Activated CD8-positive, alpha-beta T cell treated with anti-CD3 and anti-CD28 coated beads for 36 hours (primary cell): ENCODE measurements around the gene PRKCSH. TPM values are rescaled to one million over a fixed set of nuclear protein-coding genes. Genes with fewer than 3 reads are reported as not detected.

Source experiments
- ATAC-seq: fragments of 200-7000 bp; cut with Tn5 transposase; one replicate; pipeline ENCODE4 v1.10.0; 2021; ENCODE audit warnings: mild to moderate bottlenecking, moderate library complexity
- CTCF ChIA-PET: fragments of 350-600 bp; sonication (Branson Sonifier 250); formaldehyde crosslinking; loops from one replicate; lab custom pipeline; 2021; ENCODE audit warnings: antibody characterized with exemption; lab: Charles Lee
- POLR2A ChIA-PET: fragments of 350-600 bp; sonication (Branson Sonifier 250); formaldehyde crosslinking; loops from one replicate; lab custom pipeline; 2021; ENCODE audit warnings: antibody characterized with exemption; lab: Charles Lee
- DNase-seq: peaks from one replicate; pipeline ENCODE4 v3.0.0-alpha.2; 2020
- H3K27ac Mint-ChIP-seq: one replicate; pipeline ENCODE4 v1.8.0; 2021; ENCODE audit warnings: mild to moderate bottlenecking, mixed read lengths
- H3K27me3 Mint-ChIP-seq: one replicate; pipeline ENCODE4 v1.8.0; 2021; ENCODE audit warnings: mixed read lengths
- H3K36me3 Mint-ChIP-seq: one replicate; pipeline ENCODE4 v1.8.0; 2021; ENCODE audit warnings: low read depth, mixed read lengths
- H3K4me1 Mint-ChIP-seq: one replicate; pipeline ENCODE4 v1.8.0; 2021; ENCODE audit warnings: low read depth, mixed read lengths
- H3K4me3 Mint-ChIP-seq: one replicate; pipeline ENCODE4 v1.8.0; 2021; ENCODE audit warnings: mild to moderate bottlenecking, moderate library complexity, mixed read lengths
- H3K9me3 Mint-ChIP-seq: one replicate; pipeline ENCODE4 v1.8.0; 2021; ENCODE audit warnings: mixed read lengths
- CTCF ChIP-seq: fragments of 200-600 bp; IDR thresholded peaks from one replicate; pipeline ENCODE4 v1.8.0; 2022; ENCODE audit warnings: antibody characterized with exemption, mild to moderate bottlenecking
- intact Hi-C: fragments of 100-400 bp; cut with micrococcal nuclease; formaldehyde crosslinking; loops from one replicate; pipeline ENCODE4 v1.10.0; 2022
- total RNA-seq, 2 experiments: library from RNA; stranded (reverse); gene quantifications; one replicate each; pipeline ENCODE4 v1.2.3, GENCODE V29; 2021

Gene PRKCSH
- total RNA-seq, 2 experiments from 2014 or later: 207 to 211 TPM

DNA sequence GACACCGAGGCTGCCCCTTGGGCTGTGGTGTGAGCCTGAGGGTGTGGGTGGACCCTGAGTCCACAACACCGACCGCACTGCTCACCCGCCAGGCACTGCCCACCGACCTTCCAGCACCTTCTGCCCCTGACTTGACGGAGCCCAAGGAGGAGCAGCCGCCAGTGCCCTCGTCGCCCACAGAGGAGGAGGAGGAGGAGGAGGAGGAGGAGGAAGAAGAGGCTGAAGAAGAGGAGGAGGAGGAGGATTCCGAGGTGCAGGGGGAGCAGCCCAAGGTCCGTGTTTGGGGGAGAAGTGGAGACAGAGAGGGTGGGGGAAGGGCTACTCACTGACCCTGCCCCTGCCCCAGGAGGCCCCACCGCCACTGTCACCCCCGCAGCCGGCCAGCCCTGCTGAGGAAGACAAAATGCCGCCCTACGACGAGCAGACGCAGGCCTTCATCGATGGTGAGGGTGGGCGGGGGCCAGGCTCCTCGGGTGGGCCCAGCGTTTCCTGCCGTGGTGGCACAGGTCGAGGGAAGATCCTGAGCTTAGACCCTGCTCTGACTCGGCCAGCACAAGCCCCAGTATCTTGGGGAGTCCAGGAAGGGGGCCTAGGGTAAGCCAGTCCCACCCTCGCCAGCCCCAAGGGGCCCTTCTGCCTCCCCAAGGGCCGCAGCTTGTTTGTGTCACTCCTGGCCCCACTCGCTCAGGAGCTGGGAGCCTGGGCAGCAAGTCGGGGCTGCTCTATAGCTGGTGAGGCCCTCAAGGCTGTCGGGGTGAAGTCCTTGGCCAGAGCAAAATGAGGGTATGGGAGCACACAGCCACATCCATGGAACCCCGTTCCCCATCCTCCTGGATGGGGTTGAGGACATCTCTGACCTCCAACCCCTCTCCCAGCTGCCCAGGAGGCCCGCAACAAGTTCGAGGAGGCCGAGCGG lies 12.2 kb downstream of the PRKCSH start:
- Mint-ChIP-seq H3K4me3 (no peak overlapping the region), H3K27me3 (no peaks in the 10 kb centered on the region), H3K36me3 (peaks cover 15% of the 10 kb centered on the region), H3K9me3 (no peaks in the 10 kb centered on the region), H3K4me1 (no peaks in the 10 kb centered on the region), H3K27ac (no peak overlapping the region)
- POLR2A ChIA-PET: interaction anchor here (0.6 kb wide), 1 partner anchor 12 kb away, joined by 3 read pairs; the partner anchor contains the start of gene PRKCSH
- CTCF ChIA-PET: interaction anchor here (0.7 to 2.0 kb wide), 4 partner anchors 11 to 35 kb away, joined by 3 to 4 read pairs (median 4); partner anchors contain the start of genes ODAD3 and PRKCSH
- intact Hi-C loops: no loop called here
- DNase-seq (no peak), ATAC-seq (no peak)
- no peak for TF ChIP-seq CTCF

DNA sequence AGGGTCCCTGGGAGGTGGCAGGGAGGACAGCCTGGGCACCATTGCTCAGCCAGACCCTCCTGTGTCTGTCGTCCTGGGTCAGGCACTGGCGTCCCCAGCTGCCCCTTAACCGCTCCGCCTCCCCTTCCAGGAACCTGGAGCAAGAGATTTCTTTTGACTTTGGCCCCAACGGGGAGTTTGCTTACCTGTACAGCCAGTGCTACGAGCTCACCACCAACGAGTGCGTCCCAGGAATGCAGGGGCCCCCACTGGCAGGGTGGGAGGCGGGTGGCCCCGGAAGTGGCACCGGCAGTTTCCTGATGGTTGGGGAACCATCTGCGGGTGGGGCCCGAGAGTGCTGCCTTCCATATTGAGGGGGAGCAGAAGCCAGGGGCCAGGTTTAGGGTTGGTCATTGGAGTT lies 13.0 kb downstream of the PRKCSH start:
- no peaks in the 10 kb centered on the region for H3K27me3 Mint-ChIP-seq
- no peak overlapping the region for H3K4me3 Mint-ChIP-seq
- DNase-seq: no peak
- peaks cover 14% of the 10 kb centered on the region for H3K36me3 Mint-ChIP-seq
- intact Hi-C loops: no loop called here
- H3K9me3 Mint-ChIP-seq: no peaks in the 10 kb centered on the region
- H3K4me1 Mint-ChIP-seq: no peaks in the 10 kb centered on the region
- TF ChIP-seq CTCF: no peak
- ChIA-PET CTCF (interaction anchor here (0.7 to 2.0 kb wide), 4 partner anchors 11 to 34 kb away, joined by 3 to 4 read pairs (median 4); partner anchors contain the start of genes ODAD3 and PRKCSH), POLR2A (no interaction called here)
- no peak overlapping the region for H3K27ac Mint-ChIP-seq
- ATAC-seq: no peak

DNA sequence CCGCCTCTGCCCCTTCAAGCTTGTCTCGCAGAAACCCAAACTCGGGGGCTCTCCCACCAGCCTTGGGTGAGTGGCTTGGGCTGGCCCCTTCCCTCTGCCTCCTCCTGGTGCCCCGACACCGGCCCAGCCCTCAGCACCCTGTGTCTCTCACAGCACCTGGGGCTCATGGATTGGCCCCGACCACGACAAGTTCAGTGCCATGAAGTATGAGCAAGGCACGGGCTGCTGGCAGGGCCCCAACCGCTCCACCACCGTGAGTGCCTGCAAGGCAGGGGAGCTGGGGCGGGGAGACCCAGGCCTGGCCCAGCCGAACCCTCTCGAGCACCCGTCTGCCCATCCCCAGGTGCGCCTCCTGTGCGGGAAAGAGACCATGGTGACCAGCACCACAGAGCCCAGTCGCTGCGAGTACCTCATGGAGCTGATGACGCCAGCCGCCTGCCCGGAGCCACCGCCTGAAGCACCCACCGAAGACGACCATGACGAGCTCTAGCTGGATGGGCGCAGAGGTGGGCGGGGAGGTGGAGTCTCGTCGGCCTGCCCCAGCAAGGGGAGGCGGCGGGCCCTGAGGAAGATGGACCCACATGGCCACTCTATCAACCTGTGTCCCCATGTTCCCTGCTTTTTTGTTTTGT lies 13.6 kb downstream of the PRKCSH start:
- CTCF ChIA-PET: interaction anchor here (1.5 to 2.0 kb wide), 3 partner anchors 12 to 33 kb away, joined by 3 to 4 read pairs (median 4); partner anchors contain the start of genes ODAD3 and PRKCSH
- TF ChIP-seq CTCF: no peak

GRCh38 chr19:11450570-11451326 lies 15.3 kb downstream of the PRKCSH start:
- no peak for ATAC-seq
- intact Hi-C loops: no loop called here
- no peaks in the 10 kb centered on the region for H3K27me3 Mint-ChIP-seq
- ChIA-PET CTCF (no interaction called here), POLR2A (interaction anchor here (0.6 kb wide), 1 partner anchor 15 kb away, joined by 3 read pairs; no protein-coding TSS in a partner anchor)
- no peaks in the 10 kb centered on the region for H3K9me3 Mint-ChIP-seq
- TF ChIP-seq CTCF: no peak
- no peak overlapping the region for H3K27ac Mint-ChIP-seq
- H3K36me3 Mint-ChIP-seq: peaks cover 4% of the 10 kb centered on the region
- no peak for DNase-seq
- H3K4me3 Mint-ChIP-seq: no peak overlapping the region
- no peaks in the 10 kb centered on the region for H3K4me1 Mint-ChIP-seq

More for the DNA sequence above, 13.6 kb downstream of the PRKCSH start:
- DNase-seq (no peak), ATAC-seq (no peak)
- POLR2A ChIA-PET: no interaction called here
- H3K9me3 Mint-ChIP-seq: no peaks in the 10 kb centered on the region
- no peak overlapping the region for H3K27ac Mint-ChIP-seq
- H3K36me3 Mint-ChIP-seq: peaks cover 12% of the 10 kb centered on the region
- no peaks in the 10 kb centered on the region for H3K4me1 Mint-ChIP-seq
- no peaks in the 10 kb centered on the region for H3K27me3 Mint-ChIP-seq
- intact Hi-C loops: no loop called here
- H3K4me3 Mint-ChIP-seq: no peak overlapping the region
